ENCODE results near the gene ACTN1.
"Not testable (repeated sequence)": the region's sequence is repeated elsewhere in the genome, so short reads cannot be mapped to it uniquely, and the experiment has no call there.

ACTN1 gene

GRCh38 chr14:68849416-68849815 is 129.7 kb downstream of the ACTN1 start:
- no peak for DNase-seq

GRCh38 chr14:68848253-68848652 is 130.8 kb downstream of the ACTN1 start:
- no peak for DNase-seq

- not testable (repeated sequence) for DNase-seq
Observed at GRCh38 chr14:68847640-68848039, 131.5 kb downstream of the ACTN1 start.

- no peak for DNase-seq
Observed at GRCh38 chr14:68846466-68846865, 132.6 kb downstream of the ACTN1 start.

GRCh38 chr14:68844210-68844545 is 134.9 kb downstream of the ACTN1 start:
- DNase-seq: no peak

GRCh38 chr14:68843471-68844209 is 135.5 kb downstream of the ACTN1 start:
- peak; percentile 37 to 38 for DNase-seq

GRCh38 chr14:68842298-68842697 is 136.8 kb downstream of the ACTN1 start:
- no peak for DNase-seq

- DNase-seq: no peak
Observed at GRCh38 chr14:68841016-68841809, 137.9 kb downstream of the ACTN1 start.

- no peak for DNase-seq
Observed at GRCh38 chr14:68840454-68840853, 138.6 kb downstream of the ACTN1 start.

- no peak for DNase-seq
Observed at GRCh38 chr14:68836082-68836481, 143.0 kb downstream of the ACTN1 start.

- no peak for DNase-seq
Observed at GRCh38 chr14:68834816-68835215, 144.3 kb downstream of the ACTN1 start.

GRCh38 chr14:68828698-68829097 is 150.4 kb downstream of the ACTN1 start:
- DNase-seq: no peak

GRCh38 chr14:68825729-68826128 is 153.4 kb downstream of the ACTN1 start:
- no peak for DNase-seq

GRCh38 chr14:68824517-68825347 is 154.4 kb downstream of the ACTN1 start:
- peak; percentile 29 to 49 for DNase-seq

- no peak for DNase-seq
Observed at GRCh38 chr14:68824207-68824516, 154.9 kb downstream of the ACTN1 start.

Measured in NCI-H2081 (cell line).